ENCODE data around the gene ZNF652. TPM values are rescaled to one million over a fixed set of nuclear protein-coding genes. Genes with fewer than 3 reads are reported as not detected.

Gene ZNF652
- polyA plus RNA-seq, 4 donors = 8.6 to 27.3 (median 17.6) TPM

GRCh38 chr17:49381793-49382192, 19.7 kb upstream of the ZNF652 start:
- Histone ChIP-seq H3K4me1 (ENCODE audit: control insufficient read depth in 3 of 3, insufficient read depth in 2 of 3, low read depth in 1 of 3, low read length in 2 of 3) (no peaks in the 10 kb centered on the region), H3K36me3 (ENCODE audit: control insufficient read depth in 3 of 3, insufficient read depth in 2 of 3, low read depth in 1 of 3, low read length in 3 of 3) (no peaks in the 10 kb centered on the region), H3K4me3 (ENCODE audit: low read depth in 1 of 3, low read length in 3 of 3) (no peak overlapping the region), H3K27ac (ENCODE audit: low read depth in 1 of 3, low read length in 2 of 3) (no peak overlapping the region), H3K27me3 (ENCODE audit: control insufficient read depth in 3 of 3, insufficient read depth in 3 of 3, low read length in 3 of 3) (no peaks in the 10 kb centered on the region), H3K9me3 (ENCODE audit: control insufficient read depth in 2 of 2, insufficient read depth in 1 of 2, low read depth in 1 of 2, low read length in 1 of 2) (no peaks in the 10 kb centered on the region)
- 81 to 86% (median 82%) methylated on average over 5 of the region's 5 CpGs for WGBS, 3 donors
- DNase-seq (no peak), FAIRE-seq (no peak)

GRCh38 chr17:49381033-49381432, 19.0 kb upstream of the ZNF652 start:
- Histone ChIP-seq H3K36me3 (ENCODE audit: control insufficient read depth in 3 of 3, insufficient read depth in 2 of 3, low read depth in 1 of 3, low read length in 3 of 3) (no peaks in the 10 kb centered on the region), H3K4me1 (ENCODE audit: control insufficient read depth in 3 of 3, insufficient read depth in 2 of 3, low read depth in 1 of 3, low read length in 2 of 3) (no peaks in the 10 kb centered on the region), H3K27ac (ENCODE audit: low read depth in 1 of 3, low read length in 2 of 3) (no peak overlapping the region), H3K27me3 (ENCODE audit: control insufficient read depth in 3 of 3, insufficient read depth in 3 of 3, low read length in 3 of 3) (no peaks in the 10 kb centered on the region), H3K9me3 (ENCODE audit: control insufficient read depth in 2 of 2, insufficient read depth in 1 of 2, low read depth in 1 of 2, low read length in 1 of 2) (no peaks in the 10 kb centered on the region), H3K4me3 (ENCODE audit: low read depth in 1 of 3, low read length in 3 of 3) (no peak overlapping the region)
- 41 to 73% (median 55%) methylated on average over 1 of the region's 1 CpG for WGBS, 3 donors
- FAIRE-seq = no peak
- DNase-seq = no peak

GRCh38 chr17:49379926-49380325, 17.9 kb upstream of the ZNF652 start:
- WGBS, 3 donors = 66 to 71% (median 71%) methylated on average over 4 of the region's 4 CpGs
- Histone ChIP-seq H3K27ac (ENCODE audit: low read depth in 1 of 3, low read length in 2 of 3) (no peak overlapping the region), H3K27me3 (ENCODE audit: control insufficient read depth in 3 of 3, insufficient read depth in 3 of 3, low read length in 3 of 3) (no peaks in the 10 kb centered on the region), H3K4me1 (ENCODE audit: control insufficient read depth in 3 of 3, insufficient read depth in 2 of 3, low read depth in 1 of 3, low read length in 2 of 3) (no peaks in the 10 kb centered on the region), H3K4me3 (ENCODE audit: low read depth in 1 of 3, low read length in 3 of 3) (no peak overlapping the region), H3K9me3 (ENCODE audit: control insufficient read depth in 2 of 2, insufficient read depth in 1 of 2, low read depth in 1 of 2, low read length in 1 of 2) (no peaks in the 10 kb centered on the region), H3K36me3 (ENCODE audit: control insufficient read depth in 3 of 3, insufficient read depth in 2 of 3, low read depth in 1 of 3, low read length in 3 of 3) (no peaks in the 10 kb centered on the region)
- no peak for FAIRE-seq
- no peak for DNase-seq

GRCh38 chr17:49378311-49378710, 16.3 kb upstream of the ZNF652 start:
- FAIRE-seq (no peak), DNase-seq (no peak)
- H3K27ac ChIP-seq (ENCODE audit: low read depth in 1 of 3, low read length in 2 of 3) = no peak overlapping the region
- 89 to 97% (median 91%) methylated on average over 5 of the region's 5 CpGs for WGBS, 3 donors
- H3K27me3 ChIP-seq (ENCODE audit: control insufficient read depth in 3 of 3, insufficient read depth in 3 of 3, low read length in 3 of 3) = no peaks in the 10 kb centered on the region
- H3K36me3 ChIP-seq (ENCODE audit: control insufficient read depth in 3 of 3, insufficient read depth in 2 of 3, low read depth in 1 of 3, low read length in 3 of 3) = no peaks in the 10 kb centered on the region
- no peak overlapping the region for H3K4me3 ChIP-seq (ENCODE audit: low read depth in 1 of 3, low read length in 3 of 3)
- no peaks in the 10 kb centered on the region for H3K4me1 ChIP-seq (ENCODE audit: control insufficient read depth in 3 of 3, insufficient read depth in 2 of 3, low read depth in 1 of 3, low read length in 2 of 3)
- H3K9me3 ChIP-seq (ENCODE audit: control insufficient read depth in 2 of 2, insufficient read depth in 1 of 2, low read depth in 1 of 2, low read length in 1 of 2) = no peaks in the 10 kb centered on the region

- no peak overlapping the region for H3K27ac ChIP-seq (ENCODE audit: low read depth in 1 of 3, low read length in 2 of 3)
- 97 to 100% (median 100%) methylated on average over 1 of the region's 1 CpG for WGBS, 3 donors
- H3K27me3 ChIP-seq (ENCODE audit: control insufficient read depth in 3 of 3, insufficient read depth in 3 of 3, low read length in 3 of 3) = no peaks in the 10 kb centered on the region
- no peaks in the 10 kb centered on the region for H3K4me1 ChIP-seq (ENCODE audit: control insufficient read depth in 3 of 3, insufficient read depth in 2 of 3, low read depth in 1 of 3, low read length in 2 of 3)
- DNase-seq = no peak
- no peaks in the 10 kb centered on the region for H3K9me3 ChIP-seq (ENCODE audit: control insufficient read depth in 2 of 2, insufficient read depth in 1 of 2, low read depth in 1 of 2, low read length in 1 of 2)
- H3K4me3 ChIP-seq (ENCODE audit: low read depth in 1 of 3, low read length in 3 of 3) = no peak overlapping the region
- no peak for FAIRE-seq
- H3K36me3 ChIP-seq (ENCODE audit: control insufficient read depth in 3 of 3, insufficient read depth in 2 of 3, low read depth in 1 of 3, low read length in 3 of 3) = no peaks in the 10 kb centered on the region
Measured at GRCh38 chr17:49375544-49375943, 13.5 kb upstream of the ZNF652 start.

- no peaks in the 10 kb centered on the region for H3K27me3 ChIP-seq (ENCODE audit: control insufficient read depth in 3 of 3, insufficient read depth in 3 of 3, low read length in 3 of 3)
- H3K4me3 ChIP-seq (ENCODE audit: low read depth in 1 of 3, low read length in 3 of 3) = no peak overlapping the region
- H3K27ac ChIP-seq (ENCODE audit: low read depth in 1 of 3, low read length in 2 of 3) = no peak overlapping the region
- H3K9me3 ChIP-seq (ENCODE audit: control insufficient read depth in 2 of 2, insufficient read depth in 1 of 2, low read depth in 1 of 2, low read length in 1 of 2) = no peaks in the 10 kb centered on the region
- no peaks in the 10 kb centered on the region for H3K36me3 ChIP-seq (ENCODE audit: control insufficient read depth in 3 of 3, insufficient read depth in 2 of 3, low read depth in 1 of 3, low read length in 3 of 3)
- WGBS, 3 donors = 92 to 96% (median 93%) methylated on average over 6 of the region's 6 CpGs
- DNase-seq (no peak), FAIRE-seq (no peak)
- no peaks in the 10 kb centered on the region for H3K4me1 ChIP-seq (ENCODE audit: control insufficient read depth in 3 of 3, insufficient read depth in 2 of 3, low read depth in 1 of 3, low read length in 2 of 3)
Measured at GRCh38 chr17:49373115-49373514, 11.1 kb upstream of the ZNF652 start.

- no peaks in the 10 kb centered on the region for H3K36me3 ChIP-seq (ENCODE audit: control insufficient read depth in 3 of 3, insufficient read depth in 2 of 3, low read depth in 1 of 3, low read length in 3 of 3)
- H3K27ac ChIP-seq (ENCODE audit: low read depth in 1 of 3, low read length in 2 of 3) = no peak overlapping the region
- no peak for FAIRE-seq
- H3K4me1 ChIP-seq (ENCODE audit: control insufficient read depth in 3 of 3, insufficient read depth in 2 of 3, low read depth in 1 of 3, low read length in 2 of 3) = no peaks in the 10 kb centered on the region
- 78 to 84% (median 83%) methylated on average over 7 of the region's 7 CpGs for WGBS, 3 donors
- H3K4me3 ChIP-seq (ENCODE audit: low read depth in 1 of 3, low read length in 3 of 3) = no peak overlapping the region
- H3K27me3 ChIP-seq (ENCODE audit: control insufficient read depth in 3 of 3, insufficient read depth in 3 of 3, low read length in 3 of 3) = no peaks in the 10 kb centered on the region
- no peak for DNase-seq
- no peaks in the 10 kb centered on the region for H3K9me3 ChIP-seq (ENCODE audit: control insufficient read depth in 2 of 2, insufficient read depth in 1 of 2, low read depth in 1 of 2, low read length in 1 of 2)
Measured at GRCh38 chr17:49372425-49372824, 10.4 kb upstream of the ZNF652 start.

- H3K27ac ChIP-seq (ENCODE audit: low read depth in 1 of 3, low read length in 2 of 3) = no peak overlapping the region
- H3K27me3 ChIP-seq (ENCODE audit: control insufficient read depth in 3 of 3, insufficient read depth in 3 of 3, low read length in 3 of 3) = no peaks in the 10 kb centered on the region
- FAIRE-seq (no peak), DNase-seq (no peak)
- no peaks in the 10 kb centered on the region for H3K9me3 ChIP-seq (ENCODE audit: control insufficient read depth in 2 of 2, insufficient read depth in 1 of 2, low read depth in 1 of 2, low read length in 1 of 2)
- H3K4me1 ChIP-seq (ENCODE audit: control insufficient read depth in 3 of 3, insufficient read depth in 2 of 3, low read depth in 1 of 3, low read length in 2 of 3) = no peaks in the 10 kb centered on the region
- H3K4me3 ChIP-seq (ENCODE audit: low read depth in 1 of 3, low read length in 3 of 3) = no peak overlapping the region
- no peaks in the 10 kb centered on the region for H3K36me3 ChIP-seq (ENCODE audit: control insufficient read depth in 3 of 3, insufficient read depth in 2 of 3, low read depth in 1 of 3, low read length in 3 of 3)
- WGBS, 3 donors = 62 to 73% (median 65%) methylated on average over 13 of the region's 13 CpGs
Measured at GRCh38 chr17:49370971-49371834, 9.2 kb upstream of the ZNF652 start.

- Histone ChIP-seq H3K4me1 (ENCODE audit: control insufficient read depth in 3 of 3, insufficient read depth in 2 of 3, low read depth in 1 of 3, low read length in 2 of 3) (no peaks in the 10 kb centered on the region), H3K9me3 (ENCODE audit: control insufficient read depth in 2 of 2, insufficient read depth in 1 of 2, low read depth in 1 of 2, low read length in 1 of 2) (no peaks in the 10 kb centered on the region), H3K27me3 (ENCODE audit: control insufficient read depth in 3 of 3, insufficient read depth in 3 of 3, low read length in 3 of 3) (no peaks in the 10 kb centered on the region), H3K27ac (ENCODE audit: low read depth in 1 of 3, low read length in 2 of 3) (no peak overlapping the region), H3K4me3 (ENCODE audit: low read depth in 1 of 3, low read length in 3 of 3) (no peak overlapping the region), H3K36me3 (ENCODE audit: control insufficient read depth in 3 of 3, insufficient read depth in 2 of 3, low read depth in 1 of 3, low read length in 3 of 3) (no peaks in the 10 kb centered on the region)
- FAIRE-seq (no peak), DNase-seq (no peak)
- WGBS, 3 donors = 26 to 82% (median 44%) methylated on average over 1 of the region's 1 CpG
Measured at GRCh38 chr17:49369760-49370159, 7.7 kb upstream of the ZNF652 start.

Measured in small intestine (tissue), 7 donors.